Activated T-cell treated with anti-CD3 and anti-CD28 coated beads, Interleukin-2, amount 50 U/mL, for 24 hours (primary cell): ENCODE measurements around the gene PITRM1.

ENCODE experiments used
- DNase-seq: peaks from one replicate; pipeline ENCODE4 v3.0.0-alpha.2; 2020
- H3K27ac Mint-ChIP-seq: 2 replicates; pipeline ENCODE4 v1.8.0; 2020; ENCODE audit warnings: mild to moderate bottlenecking, mixed read lengths
- H3K27me3 Mint-ChIP-seq: 2 replicates; pipeline ENCODE4 v1.8.0; 2020; ENCODE audit warnings: mixed read lengths
- H3K36me3 Mint-ChIP-seq: 2 replicates; pipeline ENCODE4 v1.8.0; 2020; ENCODE audit warnings: low read depth, mixed read lengths
- H3K4me1 Mint-ChIP-seq: 2 replicates; pipeline ENCODE4 v1.8.0; 2020; ENCODE audit warnings: low read depth, mixed read lengths
- H3K4me3 Mint-ChIP-seq: 2 replicates; pipeline ENCODE4 v1.8.0; 2020; ENCODE audit warnings: mild to moderate bottlenecking, moderate library complexity, mixed read lengths
- H3K9me3 Mint-ChIP-seq: 2 replicates; pipeline ENCODE4 v1.8.0; 2020; ENCODE audit warnings: mixed read lengths

Gene PITRM1

DNA sequence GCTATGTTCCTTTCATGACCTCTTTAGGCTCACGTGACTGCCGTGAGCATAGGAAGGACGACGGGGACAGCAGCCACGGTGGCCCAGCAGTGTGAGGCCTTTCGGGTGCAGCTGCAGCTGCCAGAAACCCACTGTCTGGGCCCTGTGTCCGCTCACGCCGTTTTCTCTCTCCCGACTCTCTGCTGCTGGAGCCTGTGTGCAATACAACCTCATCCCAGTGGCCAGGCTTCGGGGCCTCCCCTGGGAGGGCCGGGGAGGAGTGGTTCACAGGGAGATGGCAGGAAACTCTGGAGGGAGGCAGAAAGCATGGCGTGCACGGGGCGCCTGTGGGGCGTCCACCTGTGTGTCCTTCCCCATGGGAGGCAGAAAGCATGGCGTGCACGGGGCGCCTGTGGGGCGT is 66.7 kb downstream of the PITRM1 start:
- no peak for DNase-seq
- Mint-ChIP-seq H3K27me3 (no peaks in the 10 kb centered on the region), H3K27ac (no peak overlapping the region)

DNA sequence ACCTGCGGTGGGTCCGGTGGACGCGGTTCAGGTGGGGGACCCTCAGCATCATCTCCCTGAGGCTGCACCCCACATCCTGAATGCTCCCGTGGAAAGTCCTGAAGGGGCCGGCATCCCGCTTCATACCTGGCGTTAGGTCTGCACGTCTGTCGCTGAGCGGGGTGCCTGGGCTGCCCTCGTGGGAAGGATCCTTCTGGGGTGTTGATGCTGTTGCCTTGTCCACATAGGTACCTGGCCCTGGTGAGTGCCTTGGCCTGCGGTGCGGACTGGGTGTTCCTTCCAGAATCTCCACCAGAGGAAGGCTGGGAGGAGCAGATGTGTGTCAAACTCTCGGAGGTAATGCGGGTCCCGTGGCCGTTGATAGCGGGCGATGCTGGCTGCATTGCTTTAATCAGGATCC is 67.4 kb downstream of the PITRM1 start:
- Mint-ChIP-seq H3K9me3 (no peaks in the 10 kb centered on the region), H3K27ac (peak overlapping the region; percentile 22), H3K36me3 (peaks cover 87% of the 10 kb centered on the region), H3K27me3 (no peaks in the 10 kb centered on the region), H3K4me3 (no peak overlapping the region), H3K4me1 (peaks cover 1% of the 10 kb centered on the region)
- DNase-seq = no peak

More for the DNA sequence above, 66.7 kb downstream of the PITRM1 start:
- Mint-ChIP-seq H3K4me1 (peaks cover 1% of the 10 kb centered on the region), H3K4me3 (no peak overlapping the region), H3K9me3 (no peaks in the 10 kb centered on the region), H3K36me3 (peaks cover 86% of the 10 kb centered on the region)

DNA sequence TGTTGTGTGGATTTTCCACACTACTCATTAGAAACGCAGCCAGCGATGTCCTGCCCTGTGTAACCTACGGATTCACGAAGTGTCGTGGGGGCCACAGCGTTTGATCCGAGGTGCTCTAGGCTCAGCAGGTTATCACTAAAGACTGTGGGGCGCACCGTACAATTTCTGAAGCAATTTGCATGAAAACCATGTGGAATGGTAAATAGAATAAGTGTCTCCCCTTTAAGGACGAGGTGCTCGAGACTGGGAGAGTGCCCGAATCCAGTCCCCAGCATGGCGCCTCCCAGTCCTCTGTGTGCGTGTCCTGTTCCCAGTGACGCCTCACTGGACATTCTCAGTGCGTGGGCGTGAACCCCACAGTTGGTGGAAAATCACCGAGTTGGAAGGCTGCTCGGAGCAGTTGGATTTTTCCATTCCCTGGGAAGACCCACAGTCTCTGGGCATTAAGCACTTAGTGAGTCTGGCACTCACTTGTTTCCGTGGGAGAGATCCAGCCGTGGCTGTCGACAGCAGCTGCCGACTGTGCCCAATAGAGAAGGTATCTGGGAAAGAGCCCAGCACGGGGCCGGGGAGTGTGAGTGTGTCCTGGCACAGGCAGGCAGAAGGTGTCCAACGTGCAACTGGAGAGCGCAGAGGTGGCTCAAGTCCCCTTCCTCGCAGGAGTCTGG is 68.2 kb downstream of the PITRM1 start:
- H3K4me3 Mint-ChIP-seq = no peak overlapping the region
- H3K36me3 Mint-ChIP-seq = peaks cover 88% of the 10 kb centered on the region
- H3K27me3 Mint-ChIP-seq = no peaks in the 10 kb centered on the region
- peak overlapping the region; percentile 17 for H3K27ac Mint-ChIP-seq
- DNase-seq = no peak
- peaks cover 5% of the 10 kb centered on the region for H3K4me1 Mint-ChIP-seq
- no peaks in the 10 kb centered on the region for H3K9me3 Mint-ChIP-seq

DNA sequence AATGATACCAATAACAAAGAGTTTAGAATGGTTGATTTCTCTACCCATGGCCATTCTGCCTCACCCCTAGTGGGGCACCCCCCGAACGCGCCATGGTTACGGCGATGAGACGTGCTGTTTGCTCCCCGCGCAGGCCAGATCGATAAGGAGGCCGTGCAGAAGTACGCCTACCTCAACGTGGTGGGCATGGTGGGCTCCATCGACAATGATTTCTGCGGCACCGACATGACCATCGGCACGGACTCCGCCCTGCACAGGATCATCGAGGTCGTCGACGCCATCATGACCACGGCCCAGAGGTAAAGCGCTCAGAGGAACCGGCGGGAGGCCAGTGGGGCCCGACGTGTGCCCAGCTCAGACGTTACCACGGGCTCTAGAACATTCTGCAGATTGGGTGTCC is 68.9 kb downstream of the PITRM1 start:
- peaks cover 11% of the 10 kb centered on the region for H3K4me1 Mint-ChIP-seq
- DNase-seq = no peak
- H3K4me3 Mint-ChIP-seq = no peak overlapping the region
- peaks cover 88% of the 10 kb centered on the region for H3K36me3 Mint-ChIP-seq
- H3K27ac Mint-ChIP-seq = peak overlapping the region; percentile 10
- H3K27me3 Mint-ChIP-seq = no peaks in the 10 kb centered on the region
- H3K9me3 Mint-ChIP-seq = no peaks in the 10 kb centered on the region

DNA sequence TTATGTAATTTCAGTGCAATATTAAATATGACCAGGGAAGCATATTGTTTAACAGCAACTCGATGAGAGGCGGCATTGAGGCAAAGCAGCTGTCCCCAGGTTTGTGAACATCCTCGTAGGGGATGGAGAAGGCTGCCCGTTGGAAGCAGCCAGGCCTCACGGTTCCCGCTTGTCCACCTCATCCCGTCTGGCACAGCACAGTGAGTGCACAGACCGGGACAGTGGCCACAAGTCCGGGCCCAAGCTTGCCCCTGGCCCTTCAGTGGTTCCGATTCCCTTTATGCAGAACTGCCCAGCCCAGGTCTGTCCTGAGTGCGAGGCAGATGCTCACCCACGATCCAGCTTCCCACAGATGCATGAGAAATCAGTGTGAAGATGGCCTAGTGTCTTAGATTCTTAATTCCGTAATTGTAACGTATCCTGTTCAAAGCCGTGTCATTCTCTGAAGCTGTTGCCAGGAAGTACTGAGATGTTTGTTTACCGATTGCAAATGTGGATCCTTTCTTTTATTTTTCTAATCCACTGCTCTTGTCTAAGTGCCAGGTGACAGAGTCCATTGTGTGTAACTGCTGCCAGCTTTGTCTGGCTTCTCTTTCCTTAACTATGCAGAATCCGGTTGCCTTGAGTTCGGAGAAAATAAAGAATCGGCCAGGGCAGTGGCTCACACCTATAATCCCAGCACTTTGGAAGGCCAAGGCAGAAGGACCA is 69.7 kb downstream of the PITRM1 start:
- DNase-seq = no peak
- Mint-ChIP-seq H3K9me3 (no peaks in the 10 kb centered on the region), H3K36me3 (peaks cover 88% of the 10 kb centered on the region), H3K4me3 (no peak overlapping the region), H3K4me1 (peaks cover 15% of the 10 kb centered on the region), H3K27me3 (no peaks in the 10 kb centered on the region), H3K27ac (no peak overlapping the region)

DNA sequence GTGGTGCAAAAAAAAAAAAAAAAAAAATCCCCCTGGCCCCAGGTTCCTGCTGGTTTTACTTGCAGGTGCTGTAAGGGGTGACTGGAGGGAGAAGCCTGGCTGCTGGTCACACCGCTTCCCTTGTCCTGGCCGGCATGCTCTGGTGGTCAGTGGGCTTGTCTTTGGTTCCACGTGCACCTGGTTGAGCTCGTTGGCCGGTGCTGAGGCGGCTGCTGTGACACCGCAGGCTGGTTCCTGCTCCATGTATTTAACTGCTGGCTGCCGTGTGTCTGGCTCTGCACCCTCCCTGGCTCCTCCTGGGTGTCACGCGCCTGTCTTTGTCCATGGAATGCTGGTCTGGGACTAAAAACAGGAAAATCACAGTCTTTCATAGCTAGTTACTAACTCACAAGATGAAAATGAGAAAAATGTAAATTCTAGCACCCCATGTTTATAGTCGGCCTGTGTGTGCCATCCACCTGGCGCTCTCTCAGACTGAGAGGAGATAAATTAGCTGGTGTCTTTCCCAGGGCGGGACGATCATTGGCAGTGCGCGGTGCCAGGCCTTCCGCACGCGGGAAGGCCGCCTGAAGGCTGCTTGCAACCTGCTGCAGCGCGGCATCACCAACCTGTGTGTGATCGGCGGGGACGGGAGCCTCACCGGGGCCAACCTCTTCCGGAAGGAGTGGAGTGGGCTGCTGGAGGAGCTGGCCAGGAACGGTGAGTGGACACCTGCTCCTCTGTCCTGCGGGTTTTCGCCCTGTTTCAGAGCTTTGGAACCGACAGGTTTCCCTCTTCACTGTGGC is 71.5 kb downstream of the PITRM1 start:
- H3K27ac Mint-ChIP-seq = no peak overlapping the region
- peaks cover 27% of the 10 kb centered on the region for H3K4me1 Mint-ChIP-seq
- no peaks in the 10 kb centered on the region for H3K27me3 Mint-ChIP-seq
- H3K9me3 Mint-ChIP-seq = no peaks in the 10 kb centered on the region
- DNase-seq = no peak
- peaks cover 90% of the 10 kb centered on the region for H3K36me3 Mint-ChIP-seq
- H3K4me3 Mint-ChIP-seq = no peak overlapping the region

DNA sequence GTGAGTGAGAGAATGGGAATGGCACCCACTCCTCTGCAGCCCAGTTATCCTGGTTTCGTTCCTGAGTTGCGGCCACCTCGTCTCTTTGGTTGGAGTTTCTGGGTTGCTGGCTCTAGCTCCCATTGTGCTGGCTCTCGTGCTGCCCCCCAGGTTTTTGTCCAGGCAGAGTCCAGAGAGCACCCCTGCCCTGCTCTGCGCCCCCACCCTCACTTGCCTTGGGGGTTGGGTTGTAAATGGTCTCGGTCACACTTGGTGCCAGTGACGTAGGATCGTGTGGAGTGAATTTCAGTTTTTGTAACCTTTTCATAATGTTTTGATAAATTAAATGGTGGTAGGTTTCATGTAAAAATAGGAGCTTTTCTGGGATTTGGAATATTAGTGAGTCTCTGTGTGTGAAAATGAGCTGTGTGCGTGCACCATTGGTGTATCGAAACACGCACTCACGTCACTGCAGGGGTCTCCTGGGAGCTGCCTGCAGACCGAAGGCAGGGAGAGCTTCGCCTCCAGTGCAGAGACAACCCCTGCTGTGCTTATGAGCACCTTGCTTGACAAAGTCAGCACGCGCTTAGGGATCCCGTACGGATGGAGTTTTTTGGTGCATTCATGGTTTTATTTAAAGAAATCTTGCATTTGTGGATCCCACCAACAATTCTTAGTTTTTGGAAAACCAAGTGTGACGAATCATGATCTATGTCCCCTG is 72.3 kb downstream of the PITRM1 start:
- Mint-ChIP-seq H3K27ac (no peak overlapping the region), H3K36me3 (peaks cover 88% of the 10 kb centered on the region), H3K4me3 (no peak overlapping the region), H3K27me3 (no peaks in the 10 kb centered on the region), H3K4me1 (peaks cover 36% of the 10 kb centered on the region), H3K9me3 (no peaks in the 10 kb centered on the region)
- DNase-seq = no peak

DNA sequence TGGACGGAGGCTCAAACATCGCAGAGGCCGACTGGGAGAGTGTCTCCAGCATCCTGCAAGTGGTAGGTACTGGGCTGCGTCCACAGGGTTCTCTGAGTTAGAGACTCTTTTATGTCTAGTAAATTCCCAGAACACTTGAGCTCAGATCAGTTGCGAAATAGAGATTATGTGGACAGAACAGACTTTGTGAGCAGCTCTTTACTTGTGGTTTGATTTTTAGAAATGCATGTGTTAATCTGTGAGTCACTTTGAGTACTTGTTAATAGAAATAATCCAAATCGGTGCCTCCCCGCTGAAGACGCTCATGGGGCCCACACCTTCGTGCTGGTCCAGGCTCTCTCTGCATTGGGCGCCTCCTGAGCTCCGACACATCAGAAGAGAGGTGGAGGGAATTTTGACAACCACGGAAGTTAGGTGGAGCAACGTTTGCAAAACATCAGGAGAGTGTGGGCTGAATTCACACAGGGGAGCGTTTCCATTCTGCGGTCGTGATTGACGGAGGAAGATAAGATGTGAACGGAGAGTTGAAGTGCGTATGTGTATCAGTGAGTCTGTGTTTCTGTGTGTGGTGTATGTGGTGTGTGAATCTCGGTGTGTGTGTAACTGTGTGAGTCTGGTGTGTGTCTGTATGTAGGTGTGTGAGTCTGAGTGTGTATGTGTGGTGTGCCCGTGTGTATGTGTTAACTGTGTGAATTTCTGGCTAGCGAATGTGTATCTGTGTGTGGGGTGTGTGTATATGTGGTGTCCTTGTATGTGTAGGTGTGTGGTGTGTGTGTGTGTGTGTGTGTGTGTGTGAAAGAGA is 73.1 kb downstream of the PITRM1 start:
- Mint-ChIP-seq H3K9me3 (no peaks in the 10 kb centered on the region), H3K4me3 (no peak overlapping the region), H3K36me3 (peaks cover 88% of the 10 kb centered on the region), H3K27me3 (no peaks in the 10 kb centered on the region), H3K27ac (peak overlapping the region; percentile 5), H3K4me1 (peaks cover 43% of the 10 kb centered on the region)
- DNase-seq = no peak

DNA sequence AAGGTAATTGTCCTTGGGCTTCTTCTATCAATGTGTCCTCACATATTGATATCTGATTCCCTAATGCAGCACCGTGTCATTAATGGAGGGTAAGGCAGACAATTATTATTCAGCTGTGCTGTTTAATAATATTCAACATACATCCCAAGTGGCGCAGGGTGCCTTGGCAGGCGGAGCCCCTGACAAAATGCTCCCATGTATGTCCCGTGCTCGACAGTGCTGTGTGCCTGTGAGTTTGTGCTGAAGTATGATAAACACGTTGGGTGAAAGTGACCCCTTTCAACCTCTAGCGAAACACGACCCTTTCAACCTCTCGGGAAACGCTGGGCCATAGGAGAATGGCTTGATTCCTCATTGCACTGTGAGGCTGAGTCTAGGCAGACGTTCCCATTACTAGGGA is 73.9 kb downstream of the PITRM1 start:
- Mint-ChIP-seq H3K9me3 (no peaks in the 10 kb centered on the region), H3K27me3 (no peaks in the 10 kb centered on the region), H3K4me3 (no peak overlapping the region), H3K36me3 (peaks cover 88% of the 10 kb centered on the region), H3K27ac (peak overlapping the region; percentile 5), H3K4me1 (peaks cover 51% of the 10 kb centered on the region)
- no peak for DNase-seq

DNA sequence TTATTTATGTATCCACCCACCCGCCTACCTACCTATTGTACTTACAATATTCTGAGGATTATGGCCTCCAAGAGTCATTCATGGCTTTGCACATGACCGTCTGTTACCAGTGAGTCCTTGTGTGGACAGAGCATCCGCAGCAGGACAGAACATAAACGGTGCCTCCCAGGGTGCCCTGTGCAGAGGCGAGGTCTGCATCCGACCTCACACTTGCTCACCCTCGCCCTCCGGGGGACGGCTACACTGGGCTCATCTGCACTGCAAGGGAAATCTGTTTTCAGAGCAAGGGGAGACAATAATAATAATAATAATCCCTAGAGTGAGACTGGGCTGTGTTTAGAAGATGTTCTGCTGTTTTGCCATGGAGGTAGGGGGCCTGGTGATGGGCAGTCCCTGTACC is 75.4 kb downstream of the PITRM1 start:
- no peaks in the 10 kb centered on the region for H3K9me3 Mint-ChIP-seq
- H3K27me3 Mint-ChIP-seq = no peaks in the 10 kb centered on the region
- no peak for DNase-seq
- peaks cover 64% of the 10 kb centered on the region for H3K4me1 Mint-ChIP-seq
- H3K4me3 Mint-ChIP-seq = no peak overlapping the region
- H3K36me3 Mint-ChIP-seq = peaks cover 90% of the 10 kb centered on the region
- peak overlapping the region; percentile 92 for H3K27ac Mint-ChIP-seq

DNA sequence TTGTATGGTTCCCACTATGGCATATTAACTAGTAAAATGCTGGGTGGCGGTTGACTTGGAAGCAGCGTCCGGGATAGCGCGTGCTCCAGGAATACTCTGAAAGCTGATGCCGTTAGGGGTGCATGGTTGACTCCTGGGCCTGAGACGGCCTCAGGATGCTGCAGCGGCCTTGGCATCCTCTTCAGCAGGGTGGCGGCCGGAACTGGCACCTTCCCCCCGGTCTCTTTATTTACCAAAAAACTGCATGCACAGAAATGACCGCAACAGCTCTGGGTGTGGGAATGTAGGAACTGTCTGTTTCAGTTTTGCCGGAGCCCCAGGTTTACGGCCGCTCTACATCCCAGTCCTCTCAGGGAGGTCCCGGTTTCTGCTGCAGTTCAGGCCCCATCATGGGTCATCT is 76.4 kb downstream of the PITRM1 start:
- H3K36me3 Mint-ChIP-seq = peaks cover 92% of the 10 kb centered on the region
- peak overlapping the region; percentile 96 for H3K27ac Mint-ChIP-seq
- H3K27me3 Mint-ChIP-seq = no peaks in the 10 kb centered on the region
- peaks cover 72% of the 10 kb centered on the region for H3K4me1 Mint-ChIP-seq
- peak overlapping the region; percentile 60 for H3K4me3 Mint-ChIP-seq
- no peak for DNase-seq
- H3K9me3 Mint-ChIP-seq = no peaks in the 10 kb centered on the region

DNA sequence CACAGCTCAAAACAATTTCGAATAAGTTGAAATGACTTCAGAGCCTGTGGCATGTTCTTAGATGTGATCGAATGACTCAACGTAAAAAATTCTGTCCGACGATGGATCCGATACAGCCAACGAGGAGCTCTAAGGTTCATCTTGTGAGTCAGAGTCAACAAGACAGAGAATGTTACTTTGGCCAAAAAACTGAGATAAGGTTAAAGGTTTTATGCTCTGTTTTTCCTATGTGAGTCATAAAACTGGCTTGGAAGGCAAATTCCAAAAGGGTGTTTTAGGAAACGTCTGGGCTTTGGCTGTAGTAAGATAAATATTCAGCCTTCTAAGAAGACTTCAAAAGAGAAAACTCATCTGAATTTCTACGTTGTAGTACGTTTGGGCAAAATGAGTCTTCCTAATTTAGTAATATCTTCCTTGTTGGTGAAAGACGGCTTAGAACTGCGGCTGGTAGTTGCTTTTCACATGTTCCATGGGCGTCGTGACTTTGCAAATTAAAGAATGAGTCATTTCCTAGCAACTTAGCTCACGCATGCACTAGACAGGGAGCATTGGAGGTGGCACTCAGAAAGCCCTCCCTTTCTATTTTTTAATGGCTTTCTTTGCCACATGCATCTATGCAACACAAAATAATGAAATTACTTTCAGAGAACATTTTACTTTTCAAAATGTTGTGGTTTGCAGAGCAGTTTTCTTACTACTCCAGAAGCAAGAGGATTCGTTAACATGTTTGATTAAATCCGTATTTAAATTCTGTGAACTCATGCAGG is 77.0 kb downstream of the PITRM1 start:
- Mint-ChIP-seq H3K27ac (peak overlapping the region; percentile 96), H3K4me1 (peaks cover 76% of the 10 kb centered on the region), H3K27me3 (no peaks in the 10 kb centered on the region), H3K4me3 (peak overlapping the region; percentile 60), H3K9me3 (no peaks in the 10 kb centered on the region), H3K36me3 (peaks cover 92% of the 10 kb centered on the region)
- peak; percentile 49 for DNase-seq

DNA sequence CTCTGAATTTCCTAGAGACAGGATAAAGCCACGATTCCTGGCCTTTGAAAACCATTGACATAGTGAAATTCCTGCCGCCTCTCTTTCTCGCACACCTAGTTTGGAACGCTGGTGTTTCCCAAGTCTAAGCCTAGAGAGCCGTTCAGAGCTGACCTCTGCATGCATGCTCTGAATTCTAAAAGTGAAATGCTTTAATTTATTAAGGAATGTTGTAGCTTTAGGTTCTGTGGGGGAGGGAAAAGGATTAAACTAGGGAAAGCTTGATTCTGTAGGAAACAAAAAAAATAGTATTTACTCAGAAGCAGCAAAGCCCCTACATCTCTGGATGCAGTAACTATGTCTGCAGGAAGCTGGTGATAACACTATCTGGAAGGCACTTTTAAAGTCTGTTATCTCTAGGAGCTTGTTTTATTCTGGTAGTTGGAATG is 78.0 kb downstream of the PITRM1 start:
- Mint-ChIP-seq H3K9me3 (no peaks in the 10 kb centered on the region), H3K27ac (peak overlapping the region; percentile 96), H3K27me3 (no peaks in the 10 kb centered on the region), H3K4me1 (peaks cover 83% of the 10 kb centered on the region), H3K4me3 (peak overlapping the region; percentile 60), H3K36me3 (peaks cover 92% of the 10 kb centered on the region)
- DNase-seq = no peak
